Vagina (tissue), 2 donors: ENCODE measurements around the gene TMEM232.

Experiments used
- CTCF ChIP-seq, 3 experiments: fragments of 450-650 bp in 2 of 3; fragments of 200-600 bp in 1 of 3; sonication (generic) in 1 of 3; IDR thresholded peaks; one replicate each; pipeline ENCODE4 v1.5.1; 2017 to 2019; ENCODE audit warnings: antibody characterized with exemption in 3 of 3, mild to moderate bottlenecking in 2 of 3, moderate library complexity in 2 of 3
- POLR2A ChIP-seq, 2 donors: fragments of 450-650 bp; IDR thresholded peaks; one replicate each; pipeline ENCODE4 v1.6.1; 2017; ENCODE audit warnings: antibody characterized with exemption in 2 of 2, mild to moderate bottlenecking in 2 of 2, moderate library complexity in 2 of 2

GRCh38 chr5:110475529-110475928 lies 250.9 kb downstream of the TMEM232 start:
- no peak for TF ChIP-seq CTCF (IDR thresholded peaks at IDR 0.05)
- TF ChIP-seq POLR2A (IDR thresholded peaks at IDR 0.05): no peak
